ENCODE data around the gene PLCB2.

DNA sequence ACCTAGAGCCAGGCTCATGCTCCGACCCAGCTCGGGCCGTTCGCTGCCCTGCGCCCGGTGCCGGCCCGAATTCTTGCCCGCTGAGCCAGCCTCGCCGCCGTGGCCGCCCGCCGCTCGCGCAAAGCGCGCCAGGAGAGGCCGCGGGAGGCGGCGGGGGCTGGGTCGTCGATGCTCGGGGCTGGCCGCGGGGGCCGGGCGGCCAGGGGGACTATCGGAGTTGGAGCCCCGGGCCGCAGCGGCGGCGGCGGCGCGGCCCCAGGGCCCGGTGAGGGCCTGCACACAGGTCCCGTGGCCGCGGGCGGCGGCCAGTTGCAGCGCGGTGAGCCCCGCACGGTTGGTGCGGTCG lies 26.0 kb downstream of the PLCB2 start:
- no peak for TF ChIP-seq CTCF (IDR thresholded peaks at IDR 0.05)
- no peak for TF ChIP-seq EZH2 (IDR thresholded peaks at IDR 0.05; ENCODE audit: borderline replicate concordance, insufficient read depth, low read depth, low read length, poor library complexity, severe bottlenecking)
